ENCODE data around the gene NUDT19. TPM values are rescaled to one million over a fixed set of nuclear protein-coding genes. Genes with fewer than 3 reads are reported as not detected.

Gene NUDT19
- total RNA-seq, 1 experiment from 2014 or later: 6.1 TPM

GRCh38 chr19:32677657-32678056 lies 14.0 kb upstream of the NUDT19 start:
- peak; percentile 50 for DNase-seq
- peaks cover 0 to 2% (median 0%) of the 10 kb centered on the region in 3 experiments; a peak in 2 of 7 replicates for H3K36me3 Mint-ChIP-seq (ENCODE audit: insufficient read depth in 1 of 3, low read depth in 3 of 3)
- Histone ChIP-seq H3K4ac (ENCODE audit: low read depth, low read length) (no peak overlapping the region), H2AK5ac (ENCODE audit: insufficient read length, low read length) (no peak overlapping the region), H4K91ac (ENCODE audit: insufficient read length, low read depth, low read length) (no peak overlapping the region), H3K79me1 (ENCODE audit: insufficient read depth, low read depth, low read length, poor library complexity, severe bottlenecking) (peaks cover 5% of the 10 kb centered on the region), H2BK120ac (ENCODE audit: low read depth, low read length, poor library complexity, severe bottlenecking) (no peak overlapping the region), H2BK20ac (ENCODE audit: low read depth, low read length, poor library complexity, severe bottlenecking) (no peak overlapping the region), H3K23ac (ENCODE audit: insufficient read length, low read depth, low read length) (no peak overlapping the region), H2BK12ac (ENCODE audit: insufficient read length, low read depth, low read length) (no peak overlapping the region), H3K27ac (ENCODE audit: insufficient read length, low read depth, low read length) (no peak overlapping the region), H3K23me2 (ENCODE audit: insufficient read length, low read depth, low read length, poor library complexity, severe bottlenecking) (peaks cover 7% of the 10 kb centered on the region), H3T11ph (ENCODE audit: low read length) (no peak overlapping the region), H4K5ac (ENCODE audit: insufficient read length, low read depth, low read length) (no peak overlapping the region), H2BK5ac (ENCODE audit: insufficient read length, low read length) (no peak overlapping the region), H3K79me2 (ENCODE audit: insufficient read depth, low read length) (peaks cover 6% of the 10 kb centered on the region; the same call in 1 of the 2 replicates), H2BK15ac (ENCODE audit: low read depth, low read length) (no peak overlapping the region), H3K4me2 (ENCODE audit: insufficient read depth, insufficient read length, low read length) (peak overlapping the region; percentile 35), H3K9me3 (ENCODE audit: control insufficient read depth, low read depth, low read length) (no peaks in the 10 kb centered on the region), H3K14ac (ENCODE audit: insufficient read depth, low read length) (no peak overlapping the region), H3K56ac (ENCODE audit: insufficient read length, low read depth, low read length) (no peak overlapping the region), H3K27me3 (ENCODE audit: insufficient read depth, low read length) (peaks cover 18% of the 10 kb centered on the region; the same call in 1 of the 2 replicates), H4K8ac (replicated peaks; ENCODE audit: insufficient read length, low read depth, low read length) (no peak overlapping the region), H3K9ac (ENCODE audit: extremely low read depth, insufficient read length, low read length) (no peak overlapping the region), H2AFZ (ENCODE audit: low read length) (no peak overlapping the region), H4K20me1 (ENCODE audit: control insufficient read depth, insufficient read depth, insufficient read length) (no peaks in the 10 kb centered on the region), H3K18ac (ENCODE audit: insufficient read length, low read depth, low read length) (no peak overlapping the region), H3K4me1 (ENCODE audit: insufficient read depth, low read length) (no peaks in the 10 kb centered on the region)
- peaks cover 49% of the 10 kb centered on the region for H3K27me3 Mint-ChIP-seq (ENCODE audit: low read depth)
- H3K4me3 Mint-ChIP-seq: peak overlapping the region; percentile 34 to 74
- peak overlapping the region in 1 of 3 experiments; percentile 73; a peak in 1 of 7 replicates for H3K27ac Mint-ChIP-seq
- peak; percentile 36; the same call in 2 of the 3 replicates for TF ChIP-seq CTCF (conservative IDR thresholded peaks at IDR 0.05)
- peaks cover 0 to 1% of the 10 kb centered on the region in 2 experiments; a peak in 3 of 5 replicates for H3K9me3 Mint-ChIP-seq
- peaks cover 19 to 21% of the 10 kb centered on the region in 2 experiments for H3K4me1 Mint-ChIP-seq
- WGBS (ENCODE audit: extremely low coverage, insufficient read length, low lambda C conversion rate): no CpG with 5 or more reads among the region's 9 CpGs
